Right forelimb (tissue), 1 donor: ENCODE measurements around the gene SAP30L.

Experiments used
- DNase-seq: peaks from one replicate; pipeline ENCODE4 v3.0.0-alpha.2; 2018

The SAP30L gene

GRCh38 chr5:154421868-154422267, 23.9 kb upstream of the SAP30L start:
- DNase-seq, result no peak

GRCh38 chr5:154422298-154422697, 23.5 kb upstream of the SAP30L start:
- DNase-seq, result no peak

GRCh38 chr5:154428208-154428607, 17.6 kb upstream of the SAP30L start:
- DNase-seq, result no peak

- DNase-seq, result no peak
Measured at GRCh38 chr5:154429341-154429740, 16.5 kb upstream of the SAP30L start.

- DNase-seq, result no peak
Measured at GRCh38 chr5:154430466-154430865, 15.3 kb upstream of the SAP30L start.

- DNase-seq, result no peak
Measured at GRCh38 chr5:154430961-154431630, 14.7 kb upstream of the SAP30L start.

- DNase-seq, result no peak
Measured at GRCh38 chr5:154435226-154435625, 10.6 kb upstream of the SAP30L start.

GRCh38 chr5:154437281-154437965, 8.4 kb upstream of the SAP30L start:
- no peak for DNase-seq

- DNase-seq, result no peak
Measured at GRCh38 chr5:154440540-154440939, 5.3 kb upstream of the SAP30L start.

GRCh38 chr5:154442801-154443200, 3.0 kb upstream of the SAP30L start:
- no peak for DNase-seq

GRCh38 chr5:154444556-154445421, 1.0 kb upstream of the SAP30L start:
- no peak for DNase-seq

GRCh38 chr5:154446195-154447088, 645 bp downstream of the SAP30L start:
- DNase-seq, result peak; percentile 86

- no peak for DNase-seq
Measured at GRCh38 chr5:154447089-154447725, 1.4 kb downstream of the SAP30L start.

GRCh38 chr5:154449786-154450185, 4.0 kb downstream of the SAP30L start:
- no peak for DNase-seq

- DNase-seq, result no peak
Measured at GRCh38 chr5:154451957-154452356, 6.2 kb downstream of the SAP30L start.

- no peak for DNase-seq
Measured at GRCh38 chr5:154455585-154455984, 9.8 kb downstream of the SAP30L start.

- no peak for DNase-seq
Measured at GRCh38 chr5:154456540-154456939, 10.7 kb downstream of the SAP30L start.

GRCh38 chr5:154459015-154459414, 13.2 kb downstream of the SAP30L start:
- DNase-seq, result no peak

GRCh38 chr5:154460172-154460571, 14.4 kb downstream of the SAP30L start:
- DNase-seq, result no peak

- DNase-seq, result no peak
Measured at GRCh38 chr5:154461531-154461930, 15.7 kb downstream of the SAP30L start.

GRCh38 chr5:154464438-154464837, 18.6 kb downstream of the SAP30L start:
- no peak for DNase-seq

GRCh38 chr5:154465169-154465568, 19.4 kb downstream of the SAP30L start:
- DNase-seq, result no peak
